ENCODE data around the gene WDR1.
A peak's percentile ranks its signal among the peaks of the same experiment; 100 is the strongest.

GRCh38 chr4:10157478-10158332 lies 41.1 kb upstream of the WDR1 start:
- TF ChIP-seq EZH2 (IDR thresholded peaks at IDR 0.05; ENCODE audit: borderline replicate concordance, low read depth, low read length, severe bottlenecking) (no peak), CTCF (IDR thresholded peaks at IDR 0.05; ENCODE audit: borderline replicate concordance, extremely low read depth, low read length, poor library complexity, severe bottlenecking) (peak; percentile 81)
